Loucy (cell line): ENCODE data around the gene PLCG2.

Experiments
- EZH2phosphoT487 ChIP-seq: fragments of 200-600 bp; IDR thresholded peaks from 2 replicates; pipeline ENCODE4 v1.6.1; 2018; ENCODE audit warnings: antibody characterized with exemption, mild to moderate bottlenecking, moderate library complexity, borderline replicate concordance
- TF ChIP-seq, protein P1 (sequence below): fragments of 200-600 bp; sonication (generic); conservative IDR thresholded peaks from 2 replicates; pipeline ENCODE4 v1.5.1; 2014; ENCODE audit warnings: mild to moderate bottlenecking, antibody characterized with exemption, low read length

DNA sequence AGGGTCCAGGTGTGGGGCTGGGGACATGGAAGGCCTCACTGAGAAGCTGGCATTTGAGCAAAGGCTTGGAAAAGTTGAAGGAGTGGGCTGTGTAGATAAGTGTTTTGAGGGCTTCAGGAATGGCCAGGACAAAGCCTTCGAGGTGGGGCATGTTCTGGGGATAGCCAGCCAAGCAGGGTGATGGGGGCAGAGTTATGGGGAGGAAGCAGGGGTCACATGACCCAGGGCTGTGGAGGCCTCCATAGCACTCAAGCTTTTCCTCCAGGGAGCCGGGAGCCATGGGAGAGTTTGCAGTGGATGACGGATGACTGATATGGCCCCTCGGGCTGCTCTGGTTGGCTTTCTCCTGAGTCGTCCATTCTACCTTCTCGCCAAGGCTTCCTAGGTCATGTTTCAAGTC, 27.6 kb downstream of the PLCG2 start:
- TF ChIP-seq, protein P1, sequence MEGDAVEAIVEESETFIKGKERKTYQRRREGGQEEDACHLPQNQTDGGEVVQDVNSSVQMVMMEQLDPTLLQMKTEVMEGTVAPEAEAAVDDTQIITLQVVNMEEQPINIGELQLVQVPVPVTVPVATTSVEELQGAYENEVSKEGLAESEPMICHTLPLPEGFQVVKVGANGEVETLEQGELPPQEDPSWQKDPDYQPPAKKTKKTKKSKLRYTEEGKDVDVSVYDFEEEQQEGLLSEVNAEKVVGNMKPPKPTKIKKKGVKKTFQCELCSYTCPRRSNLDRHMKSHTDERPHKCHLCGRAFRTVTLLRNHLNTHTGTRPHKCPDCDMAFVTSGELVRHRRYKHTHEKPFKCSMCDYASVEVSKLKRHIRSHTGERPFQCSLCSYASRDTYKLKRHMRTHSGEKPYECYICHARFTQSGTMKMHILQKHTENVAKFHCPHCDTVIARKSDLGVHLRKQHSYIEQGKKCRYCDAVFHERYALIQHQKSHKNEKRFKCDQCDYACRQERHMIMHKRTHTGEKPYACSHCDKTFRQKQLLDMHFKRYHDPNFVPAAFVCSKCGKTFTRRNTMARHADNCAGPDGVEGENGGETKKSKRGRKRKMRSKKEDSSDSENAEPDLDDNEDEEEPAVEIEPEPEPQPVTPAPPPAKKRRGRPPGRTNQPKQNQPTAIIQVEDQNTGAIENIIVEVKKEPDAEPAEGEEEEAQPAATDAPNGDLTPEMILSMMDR: no peak
- TF ChIP-seq EZH2phosphoT487: no peak
